Measurements from ENCODE around the gene SMAD2. TPM values are rescaled to one million over a fixed set of nuclear protein-coding genes. Genes with fewer than 3 reads are reported as not detected.

Gene SMAD2
- total and polyA plus RNA-seq, 2 of the 8 experiments (the other 6 are each of a cell fraction or from before 2014, with no cell fraction given): 28.4 to 124 TPM

GRCh38 chr18:47799376-47799775 is 131.1 kb downstream of the SMAD2 start:
- Histone ChIP-seq H2BK5ac (ENCODE audit: low read depth, low read length) (no peak overlapping the region), H3K4me1 (replicated peaks in 1 of 4; ENCODE audit: control insufficient read depth in 3 of 4, insufficient read depth in 4 of 4, low read length in 3 of 4) (peaks cover 0 to 6% (median 2%) of the 10 kb centered on the region in 4 experiments; a peak in 3 of 7 replicates), H2AFZ (ENCODE audit: low read length) (no peak overlapping the region), H3K23me2 (ENCODE audit: low read depth, low read length) (peaks cover 2% of the 10 kb centered on the region; the same call in 1 of the 2 replicates), H3K23ac (ENCODE audit: insufficient read length) (no peak overlapping the region), H2BK15ac (ENCODE audit: low read length) (no peak overlapping the region), H4K20me1 (replicated peaks in 1 of 2; ENCODE audit: control insufficient read depth in 1 of 2, insufficient read depth in 2 of 2, low read length in 2 of 2) (no peaks in the 10 kb centered on the region), H3K27me3 (replicated peaks in 1 of 4; ENCODE audit: control insufficient read depth in 3 of 4, extremely low read depth in 1 of 4, insufficient read depth in 3 of 4, low read length in 3 of 4) (no peaks in the 10 kb centered on the region), H4K5ac (ENCODE audit: insufficient read length, low read depth, low read length) (no peak overlapping the region), H3K9ac (replicated peaks in 1 of 4; ENCODE audit: extremely low read depth in 1 of 4, low read depth in 3 of 4, low read length in 3 of 4) (no peak overlapping the region), H3K4me3 (ENCODE audit: extremely low read depth in 1 of 4, insufficient read depth in 2 of 4, low read depth in 3 of 4, low read length in 4 of 4) (no peak overlapping the region), H2BK120ac (replicated peaks; ENCODE audit: low read depth, low read length) (no peak overlapping the region), H2BK12ac (ENCODE audit: low read depth, low read length) (no peak overlapping the region), H4K8ac (ENCODE audit: extremely low read depth, insufficient read depth, low read length) (no peak overlapping the region), H3K79me1 (ENCODE audit: low read depth, low read length) (no peaks in the 10 kb centered on the region), H3K36me3 (ENCODE audit: control insufficient read depth in 2 of 4, insufficient read depth in 4 of 4, low read length in 3 of 4) (no peaks in the 10 kb centered on the region), H3K14ac (ENCODE audit: insufficient read length) (no peak overlapping the region), H3K18ac (ENCODE audit: extremely low read depth, low read length) (no peak overlapping the region), H2BK20ac (ENCODE audit: low read length) (no peak overlapping the region), H3K4ac (replicated peaks; ENCODE audit: insufficient read length, low read depth, low read length) (no peak overlapping the region), H4K91ac (replicated peaks; ENCODE audit: insufficient read length, low read length) (no peak overlapping the region), H3K9me3 (ENCODE audit: insufficient read depth in 2 of 2, low read depth in 1 of 2, low read length in 1 of 2) (no peaks in the 10 kb centered on the region), H2AK5ac (ENCODE audit: low read depth, low read length) (no peak overlapping the region), H3K56ac (replicated peaks; ENCODE audit: insufficient read length, low read depth, low read length) (no peak overlapping the region), H3K27ac (ENCODE audit: low read depth, low read length) (no peak overlapping the region), H3K4me2 (ENCODE audit: insufficient read depth in 1 of 2, low read depth in 2 of 2, low read length in 2 of 2) (no peak overlapping the region), H3K79me2 (ENCODE audit: control insufficient read depth in 1 of 2, insufficient read depth in 2 of 2, low read length in 2 of 2) (no peaks in the 10 kb centered on the region)
- DNase-seq (ENCODE audit: low read depth in 1 of 2, low spot score in 2 of 2): no peak
- FAIRE-seq: no peak
- WGBS, 2 experiments (ENCODE audit: extremely low coverage in 1 of 2, insufficient coverage in 1 of 2, insufficient read length in 1 of 2, insufficient replicate concordance in 2 of 2, low coverage in 1 of 2, low lambda C conversion rate in 2 of 2, missing lambda C conversion rate in 1 of 2): 86% methylated on average over 9 of the region's 13 CpGs; no CpG with 5 or more reads in 1 of the 2 experiments
- POLR2A ChIA-PET (ENCODE audit: partially characterized antibody): no interaction called here
- CTCF ChIA-PET (ENCODE audit: partially characterized antibody): no interaction called here
- TF ChIP-seq CTCF (IDR thresholded peaks at IDR 0.05; ENCODE audit: control extremely low read depth in 1 of 3, insufficient read depth in 1 of 3, low read depth in 1 of 3, low read length in 3 of 3): no peak
